H9 (cell line): ENCODE results near the gene DCAF12. TPM values are rescaled to one million over a fixed set of nuclear protein-coding genes. Genes with fewer than 3 reads are reported as not detected.

ENCODE experiments used
- DNase-seq: peaks from one replicate; pipeline ENCODE4 v3.0.0-alpha.2; 2017
- H2AFZ ChIP-seq: one replicate; pipeline ENCODE4 v1.6.1; 2013; ENCODE audit warnings: mild to moderate bottlenecking, low read length, control low read depth, moderate library complexity
- H2AK5ac ChIP-seq: 2 replicates; pipeline ENCODE4 v1.6.1; 2013; ENCODE audit warnings: low read length, control low read depth, mixed read lengths; ENCODE audit not compliant: insufficient read length
- H2BK120ac ChIP-seq: one replicate; pipeline ENCODE4 v1.6.1; 2013; ENCODE audit warnings: low read depth, mild to moderate bottlenecking, low read length, control low read depth, inconsistent platforms; ENCODE audit not compliant: poor library complexity, severe bottlenecking
- H2BK12ac ChIP-seq: 2 replicates; pipeline ENCODE4 v1.6.1; 2013; ENCODE audit warnings: low read length, control low read depth, mixed read lengths, low read depth; ENCODE audit not compliant: insufficient read length
- H2BK15ac ChIP-seq: 2 replicates; pipeline ENCODE4 v1.6.1; 2013; ENCODE audit warnings: low read depth, low read length, control low read depth
- H2BK20ac ChIP-seq: one replicate; pipeline ENCODE4 v1.6.1; 2013; ENCODE audit warnings: low read depth, mild to moderate bottlenecking, low read length, control low read depth, inconsistent platforms; ENCODE audit not compliant: poor library complexity, severe bottlenecking
- H2BK5ac ChIP-seq: 2 replicates; pipeline ENCODE4 v1.6.1; 2013; ENCODE audit warnings: low read length, control low read depth, mixed read lengths; ENCODE audit not compliant: insufficient read length
- H3K14ac ChIP-seq: 2 replicates; pipeline ENCODE4 v1.6.1; 2013; ENCODE audit warnings: low read length, control low read depth; ENCODE audit not compliant: insufficient read depth
- H3K18ac ChIP-seq: 2 replicates; pipeline ENCODE4 v1.6.1; 2013; ENCODE audit warnings: low read depth, mild to moderate bottlenecking, mixed read lengths, low read length, control low read depth; ENCODE audit not compliant: insufficient read length
- H3K23ac ChIP-seq: 2 replicates; pipeline ENCODE4 v1.6.1; 2013; ENCODE audit warnings: low read length, control low read depth, mixed read lengths, low read depth; ENCODE audit not compliant: insufficient read length
- H3K23me2 ChIP-seq: 2 replicates; pipeline ENCODE4 v1.6.1; 2013; ENCODE audit warnings: low read depth, mild to moderate bottlenecking, mixed read lengths, low read length, control low read depth; ENCODE audit not compliant: insufficient read length, poor library complexity, severe bottlenecking
- H3K27ac ChIP-seq: 2 replicates; pipeline ENCODE4 v1.5.1; 2013; ENCODE audit warnings: low read length, control low read depth, mixed read lengths, low read depth; ENCODE audit not compliant: insufficient read length
- H3K27me3 ChIP-seq: 2 replicates; pipeline ENCODE4 v1.6.1; 2013; ENCODE audit warnings: low read length, control low read depth, inconsistent platforms; ENCODE audit not compliant: insufficient read depth
- H3K4ac ChIP-seq: 2 replicates; pipeline ENCODE4 v1.6.1; 2013; ENCODE audit warnings: low read depth, mild to moderate bottlenecking, control low read depth, inconsistent platforms, low read length, moderate library complexity
- H3K4me1 ChIP-seq: 2 replicates; pipeline ENCODE4 v1.6.1; 2013; ENCODE audit warnings: low read length, control low read depth, inconsistent platforms; ENCODE audit not compliant: insufficient read depth
- H3K4me2 ChIP-seq: 2 replicates; pipeline ENCODE4 v1.6.1; 2013; ENCODE audit warnings: low read length, control low read depth, mixed read lengths; ENCODE audit not compliant: insufficient read length, insufficient read depth
- H3K56ac ChIP-seq: 2 replicates; pipeline ENCODE4 v1.6.1; 2013; ENCODE audit warnings: low read depth, mild to moderate bottlenecking, mixed read lengths, low read length, control low read depth; ENCODE audit not compliant: insufficient read length
- H3K79me1 ChIP-seq: 2 replicates; pipeline ENCODE4 v1.6.1; 2013; ENCODE audit warnings: low read depth, mild to moderate bottlenecking, moderate library complexity, low read length, control low read depth, inconsistent platforms; ENCODE audit not compliant: insufficient read depth, poor library complexity, severe bottlenecking
- H3K79me2 ChIP-seq: 2 replicates; pipeline ENCODE4 v1.6.1; 2013; ENCODE audit warnings: low read length, control low read depth, inconsistent platforms; ENCODE audit not compliant: insufficient read depth
- H3K9ac ChIP-seq: 2 replicates; pipeline ENCODE4 v1.6.1; 2013; ENCODE audit warnings: low read length, control low read depth, mixed read lengths; ENCODE audit not compliant: insufficient read length; ENCODE audit errors: extremely low read depth
- H3K9me3 ChIP-seq: one replicate; pipeline ENCODE4 v1.6.1; 2013; ENCODE audit warnings: low read depth, low read length, inconsistent platforms; ENCODE audit not compliant: control insufficient read depth
- H3T11ph ChIP-seq: one replicate; pipeline ENCODE4 v1.6.1; 2013; ENCODE audit warnings: mild to moderate bottlenecking, low read length, control low read depth, inconsistent platforms
- H4K20me1 ChIP-seq: one replicate; pipeline ENCODE4 v1.6.1; 2013; ENCODE audit not compliant: control insufficient read depth, insufficient read length, insufficient read depth
- H4K5ac ChIP-seq: 2 replicates; pipeline ENCODE4 v1.6.1; 2013; ENCODE audit warnings: low read depth, mild to moderate bottlenecking, mixed read lengths, low read length, control low read depth; ENCODE audit not compliant: insufficient read length
- H4K8ac ChIP-seq: replicated peaks from 2 replicates; pipeline ENCODE4 v1.6.1; 2013; ENCODE audit warnings: low read length, control low read depth, mixed read lengths, low read depth; ENCODE audit not compliant: insufficient read length
- H4K91ac ChIP-seq: 2 replicates; pipeline ENCODE4 v1.6.1; 2013; ENCODE audit warnings: low read depth, mild to moderate bottlenecking, moderate library complexity, mixed read lengths, low read length, control low read depth; ENCODE audit not compliant: insufficient read length
- H3K27ac Mint-ChIP-seq, 3 experiments: 2 replicates in 2 of 3; 3 replicates in 1 of 3; pipeline ENCODE4 v1.8.0; 2020 to 2021; ENCODE audit warnings: mixed read lengths in 3 of 3, mild to moderate bottlenecking in 1 of 3, moderate library complexity in 1 of 3
- H3K27me3 Mint-ChIP-seq: 2 replicates; pipeline ENCODE4 v1.8.0; 2021; ENCODE audit warnings: low read depth, mild to moderate bottlenecking, moderate library complexity, mixed read lengths
- H3K36me3 Mint-ChIP-seq, 3 experiments: 2 replicates in 2 of 3; 3 replicates in 1 of 3; pipeline ENCODE4 v1.8.0; 2020 to 2021; ENCODE audit warnings: low read depth in 3 of 3, mixed read lengths in 3 of 3; ENCODE audit not compliant: insufficient read depth in 1 of 3
- H3K4me1 Mint-ChIP-seq, 2 experiments: 2 replicates each; pipeline ENCODE4 v1.8.0; 2020; ENCODE audit warnings: mixed read lengths in 2 of 2
- H3K4me3 Mint-ChIP-seq, 2 experiments: 2 replicates in 1 of 2; 3 replicates in 1 of 2; pipeline ENCODE4 v1.8.0; 2020 to 2021; ENCODE audit warnings: mild to moderate bottlenecking in 2 of 2, mixed read lengths in 2 of 2, moderate library complexity in 1 of 2
- H3K9me3 Mint-ChIP-seq, 2 experiments: 2 replicates in 1 of 2; 3 replicates in 1 of 2; pipeline ENCODE4 v1.8.0; 2020; ENCODE audit warnings: mild to moderate bottlenecking in 2 of 2, mixed read lengths in 2 of 2, moderate library complexity in 1 of 2
- CTCF ChIP-seq: fragments of 200-600 bp; sonication (generic); conservative IDR thresholded peaks from 3 replicates; pipeline ENCODE4 v1.8.0; 2021; ENCODE audit warnings: antibody characterized with exemption, mild to moderate bottlenecking
- WGBS: extraction: QIAGEN DNeasy Blood & Tissue Kit; methylation state at CpG from one replicate; pipeline ENCODE4 v1.1.7; 2013; ENCODE audit warnings: missing lambda C conversion rate, low lambda C conversion rate, mixed read lengths; ENCODE audit not compliant: insufficient read length; ENCODE audit errors: extremely low coverage; 5-methylcytosine and 5-hydroxymethylcytosine counted together
- total RNA-seq: library from RNA; stranded (reverse); gene quantifications from 2 replicates; pipeline ENCODE4 v1.2.1, GENCODE V29; 2021

Gene DCAF12
- total RNA-seq, 1 experiment from 2014 or later: 33.6 TPM

DNA sequence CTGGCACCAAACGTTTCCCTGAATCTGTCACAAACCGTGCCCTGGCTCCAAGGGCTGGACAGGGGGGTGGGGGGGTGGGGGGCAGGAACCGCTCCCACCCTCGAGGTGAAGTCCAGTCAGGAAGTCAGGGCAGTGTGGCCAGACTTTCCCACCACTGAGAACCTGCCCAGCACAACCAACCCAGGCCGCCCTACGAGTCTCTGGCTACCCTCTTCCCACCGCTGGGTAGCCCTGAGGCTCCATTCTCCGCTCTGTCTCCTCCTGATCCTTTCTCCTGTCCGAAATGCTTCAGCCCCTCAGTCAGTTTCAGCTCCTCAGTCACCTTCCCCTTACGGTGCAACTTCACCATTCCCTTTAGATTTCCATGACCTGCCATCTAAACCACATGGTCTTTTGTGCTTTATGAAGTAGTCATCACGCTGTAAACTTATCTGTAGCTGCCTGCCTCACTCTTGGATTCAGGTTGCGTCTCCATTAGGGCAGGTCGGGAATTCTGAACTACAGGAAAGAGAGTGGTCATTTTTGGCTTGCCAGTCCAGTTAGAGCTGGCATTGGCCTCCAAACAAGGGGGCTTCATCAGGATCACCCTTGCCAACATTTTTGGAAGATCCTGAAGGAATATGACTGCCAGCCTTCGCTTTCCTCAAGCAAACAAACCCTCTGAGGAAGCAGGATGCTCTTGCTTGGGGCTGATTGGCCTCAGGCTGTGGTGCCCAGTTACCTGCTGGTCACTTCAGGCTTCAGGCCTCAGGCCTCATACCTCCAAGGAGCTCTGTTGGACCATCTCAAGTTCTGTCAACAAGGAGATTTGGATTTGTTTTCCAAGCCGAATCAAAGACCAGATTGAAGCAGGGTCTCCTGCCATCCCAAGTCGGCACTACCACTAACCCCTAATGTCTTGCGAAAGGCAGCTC is 794 bp upstream of the DCAF12 start:
- DNase-seq: no peak
- H2BK12ac ChIP-seq: no peak overlapping the region
- H2BK120ac ChIP-seq: no peak overlapping the region
- H4K20me1 ChIP-seq: no peaks in the 10 kb centered on the region
- H4K5ac ChIP-seq: peak overlapping the region; percentile 50
- no peak overlapping the region for H3K23ac ChIP-seq
- Mint-ChIP-seq H3K27me3 (no peaks in the 10 kb centered on the region), H3K4me3 (peak overlapping the region; percentile 92 to 98), H3K9me3 (no peaks in the 10 kb centered on the region; a peak in 1 of 5 replicates), H3K27ac (peak overlapping the region; percentile 97 to 98 (median 97); a peak in 6 of 7 replicates), H3K4me1 (peaks cover 15 to 25% of the 10 kb centered on the region in 2 experiments), H3K36me3 (peaks cover 17 to 25% (median 23%) of the 10 kb centered on the region in 3 experiments; a peak in 6 of 7 replicates)
- H3K14ac ChIP-seq: peak overlapping the region; percentile 91
- H3K18ac ChIP-seq: peak overlapping the region; percentile 80
- H4K8ac ChIP-seq: no peak overlapping the region
- no peak overlapping the region for H3T11ph ChIP-seq
- no peaks in the 10 kb centered on the region for H3K9me3 ChIP-seq
- H4K91ac ChIP-seq: no peak overlapping the region
- no peak overlapping the region for H3K56ac ChIP-seq
- no peak overlapping the region for H2AFZ ChIP-seq
- no peak overlapping the region for H2BK20ac ChIP-seq
- no peak overlapping the region for H2BK5ac ChIP-seq
- H2AK5ac ChIP-seq: no peak overlapping the region
- H3K4me2 ChIP-seq: peak overlapping the region; percentile 98
- TF ChIP-seq CTCF: no peak
- H3K27me3 ChIP-seq: no peaks in the 10 kb centered on the region
- H3K23me2 ChIP-seq: peaks cover 11% of the 10 kb centered on the region
- peaks cover 11% of the 10 kb centered on the region; the same call in 1 of the 2 replicates for H3K79me2 ChIP-seq
- peak overlapping the region; percentile 18 for H3K27ac ChIP-seq
- no peak overlapping the region for H2BK15ac ChIP-seq
- no peak overlapping the region for H3K4ac ChIP-seq
- peak overlapping the region; percentile 65 for H3K9ac ChIP-seq
- H3K4me1 ChIP-seq: peaks cover 4% of the 10 kb centered on the region; the same call in 1 of the 2 replicates
- WGBS: no CpG with 5 or more reads among the region's 17 CpGs
- peaks cover 5% of the 10 kb centered on the region for H3K79me1 ChIP-seq
